ENCODE data around the gene GCC2. TPM values are rescaled to one million over a fixed set of nuclear protein-coding genes. Genes with fewer than 3 reads are reported as not detected.
A peak's percentile ranks its signal among the peaks of the same experiment; 100 is the strongest.

The GCC2 gene, protein sequence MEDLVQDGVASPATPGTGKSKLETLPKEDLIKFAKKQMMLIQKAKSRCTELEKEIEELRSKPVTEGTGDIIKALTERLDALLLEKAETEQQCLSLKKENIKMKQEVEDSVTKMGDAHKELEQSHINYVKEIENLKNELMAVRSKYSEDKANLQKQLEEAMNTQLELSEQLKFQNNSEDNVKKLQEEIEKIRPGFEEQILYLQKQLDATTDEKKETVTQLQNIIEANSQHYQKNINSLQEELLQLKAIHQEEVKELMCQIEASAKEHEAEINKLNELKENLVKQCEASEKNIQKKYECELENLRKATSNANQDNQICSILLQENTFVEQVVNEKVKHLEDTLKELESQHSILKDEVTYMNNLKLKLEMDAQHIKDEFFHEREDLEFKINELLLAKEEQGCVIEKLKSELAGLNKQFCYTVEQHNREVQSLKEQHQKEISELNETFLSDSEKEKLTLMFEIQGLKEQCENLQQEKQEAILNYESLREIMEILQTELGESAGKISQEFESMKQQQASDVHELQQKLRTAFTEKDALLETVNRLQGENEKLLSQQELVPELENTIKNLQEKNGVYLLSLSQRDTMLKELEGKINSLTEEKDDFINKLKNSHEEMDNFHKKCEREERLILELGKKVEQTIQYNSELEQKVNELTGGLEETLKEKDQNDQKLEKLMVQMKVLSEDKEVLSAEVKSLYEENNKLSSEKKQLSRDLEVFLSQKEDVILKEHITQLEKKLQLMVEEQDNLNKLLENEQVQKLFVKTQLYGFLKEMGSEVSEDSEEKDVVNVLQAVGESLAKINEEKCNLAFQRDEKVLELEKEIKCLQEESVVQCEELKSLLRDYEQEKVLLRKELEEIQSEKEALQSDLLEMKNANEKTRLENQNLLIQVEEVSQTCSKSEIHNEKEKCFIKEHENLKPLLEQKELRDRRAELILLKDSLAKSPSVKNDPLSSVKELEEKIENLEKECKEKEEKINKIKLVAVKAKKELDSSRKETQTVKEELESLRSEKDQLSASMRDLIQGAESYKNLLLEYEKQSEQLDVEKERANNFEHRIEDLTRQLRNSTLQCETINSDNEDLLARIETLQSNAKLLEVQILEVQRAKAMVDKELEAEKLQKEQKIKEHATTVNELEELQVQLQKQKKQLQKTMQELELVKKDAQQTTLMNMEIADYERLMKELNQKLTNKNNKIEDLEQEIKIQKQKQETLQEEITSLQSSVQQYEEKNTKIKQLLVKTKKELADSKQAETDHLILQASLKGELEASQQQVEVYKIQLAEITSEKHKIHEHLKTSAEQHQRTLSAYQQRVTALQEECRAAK (N-terminal part only)
- total RNA-seq, result 10 to 100 TPM; 32.4 to 62.9 TPM

DNA sequence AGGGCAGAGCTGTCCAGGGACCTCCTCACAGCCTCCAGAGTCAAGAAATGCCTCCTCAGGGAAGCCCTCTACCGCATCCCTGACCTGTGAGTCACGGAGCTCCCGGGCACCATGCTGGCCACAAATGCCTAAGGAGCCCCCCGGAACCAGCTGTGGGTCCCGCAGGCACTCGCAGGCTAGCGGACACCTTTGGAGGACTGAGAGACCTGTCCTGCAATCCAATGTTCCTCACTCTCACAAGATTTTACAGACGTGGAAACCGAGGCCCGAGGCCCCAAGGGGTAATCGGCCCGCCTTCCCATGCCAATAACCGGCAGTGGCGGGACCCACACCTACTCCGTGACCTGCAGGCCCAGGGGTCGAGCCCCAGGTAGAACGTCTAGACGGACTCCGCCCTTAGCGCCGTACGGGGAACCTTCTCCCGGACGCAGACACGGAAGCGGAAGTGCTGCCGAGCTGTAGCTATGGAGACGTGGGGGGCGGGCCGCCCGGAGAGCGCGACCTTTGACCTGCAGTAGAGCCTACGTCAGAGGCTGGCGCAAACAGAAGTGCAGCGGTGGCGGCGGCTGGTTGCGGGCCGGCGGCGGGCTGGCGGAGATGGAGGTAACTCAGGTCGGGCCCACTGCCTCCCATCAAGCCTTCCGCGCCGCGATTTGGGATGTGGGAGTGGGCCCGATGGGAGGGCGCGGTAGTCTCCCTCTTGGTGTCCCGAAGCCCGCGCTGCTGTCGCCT is at the start of gene GCC2:
TSS of gene GCC2 (plus strand) at position 529 of the 732 bp plus-strand sequence. CDS start at position 598, 69 bp downstream.
- Mint-ChIP-seq H3K27me3 (no peaks in the 10 kb centered on the region), H3K4me3 (peak within 1 kb of the TSS; percentile 96), H3K36me3 (ENCODE audit: low read depth) (peaks cover 45% of the 10 kb centered on the region), H3K9me3 (no peaks in the 10 kb centered on the region), H3K27ac (peak within 1 kb of the TSS; percentile 98), H3K4me1 (peaks cover 5% of the 10 kb centered on the region)
- ATAC-seq (replicated peaks), result peak; percentile 99

DNA sequence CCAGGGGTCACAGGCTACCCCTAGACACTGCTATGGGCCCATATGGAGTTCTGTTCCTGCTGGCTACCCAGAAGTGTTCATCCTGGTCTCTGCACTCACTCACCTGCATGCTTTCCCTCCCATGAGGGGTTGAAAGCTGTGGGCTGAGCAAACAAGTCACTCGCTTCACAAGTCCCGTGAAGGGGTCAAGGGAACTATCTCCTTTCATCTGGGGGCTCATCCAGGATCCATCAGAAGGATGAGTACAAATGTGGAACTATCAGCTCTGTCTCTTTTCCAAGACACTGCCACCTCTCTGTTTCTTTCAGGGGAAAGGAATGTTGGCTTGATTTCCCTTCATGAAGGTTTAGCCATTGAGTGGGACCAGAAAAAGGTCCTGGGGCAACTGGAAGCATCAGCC is 49.5 kb upstream of the GCC2 start:
- Mint-ChIP-seq H3K4me1 (no peaks in the 10 kb centered on the region), H3K9me3 (peaks cover 18% of the 10 kb centered on the region)

DNA sequence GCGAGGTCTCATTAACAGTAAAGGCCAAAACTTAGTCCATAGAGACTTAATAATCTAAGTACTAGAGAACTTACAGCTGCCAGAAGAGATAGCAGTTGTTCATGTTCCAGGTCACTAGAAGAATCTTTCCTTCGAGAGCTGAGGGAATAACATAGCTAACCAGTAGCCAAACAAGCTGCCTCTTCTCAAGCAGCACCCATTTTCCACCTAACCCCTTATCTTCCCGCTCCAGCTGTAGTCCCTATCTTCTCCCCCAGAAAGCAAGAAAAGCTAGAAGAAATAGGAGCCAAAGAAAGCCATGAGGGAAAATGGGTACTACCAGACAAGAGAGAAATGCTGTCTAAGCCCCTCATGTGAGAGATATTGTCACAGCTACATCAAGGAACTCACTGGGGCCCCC is 47.2 kb upstream of the GCC2 start:
- H3K27ac Mint-ChIP-seq, result no peak overlapping the region
- no peaks in the 10 kb centered on the region for H3K36me3 Mint-ChIP-seq (ENCODE audit: low read depth)
- peaks cover 31% of the 10 kb centered on the region for H3K9me3 Mint-ChIP-seq
- ATAC-seq (replicated peaks), result no peak
- peaks cover 4% of the 10 kb centered on the region for H3K27me3 Mint-ChIP-seq
- H3K4me1 Mint-ChIP-seq, result no peaks in the 10 kb centered on the region
- H3K4me3 Mint-ChIP-seq, result no peak overlapping the region

More for the DNA sequence above, 49.5 kb upstream of the GCC2 start:
- H3K4me3 Mint-ChIP-seq, result no peak overlapping the region
- no peaks in the 10 kb centered on the region for H3K36me3 Mint-ChIP-seq (ENCODE audit: low read depth)
- peaks cover 4% of the 10 kb centered on the region for H3K27me3 Mint-ChIP-seq
- ATAC-seq (replicated peaks), result no peak
- H3K27ac Mint-ChIP-seq, result no peak overlapping the region

DNA sequence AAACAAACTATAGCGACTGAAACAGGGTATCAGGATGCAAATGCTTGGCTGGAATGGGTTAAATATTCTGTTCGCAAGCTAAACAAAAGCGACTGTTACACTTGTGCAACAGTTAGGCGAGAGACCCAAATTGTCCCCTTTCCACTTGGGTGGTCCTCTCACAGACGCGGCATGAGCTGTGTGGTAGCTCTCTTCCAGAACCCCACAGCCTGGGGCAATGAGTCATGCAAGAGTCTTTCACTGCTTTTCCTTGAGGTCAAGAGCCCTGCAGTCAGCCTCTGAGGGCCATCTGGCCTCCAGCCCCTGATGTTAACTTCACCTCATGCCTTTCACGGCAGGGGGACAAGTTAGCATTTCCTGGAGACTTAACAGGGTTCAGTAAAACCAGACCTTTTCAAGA is 45.5 kb upstream of the GCC2 start:
- Mint-ChIP-seq H3K27me3 (peaks cover 7% of the 10 kb centered on the region), H3K9me3 (peaks cover 31% of the 10 kb centered on the region), H3K4me1 (no peaks in the 10 kb centered on the region), H3K36me3 (ENCODE audit: low read depth) (no peaks in the 10 kb centered on the region), H3K27ac (no peak overlapping the region), H3K4me3 (no peak overlapping the region)
- no peak for ATAC-seq (replicated peaks)

DNA sequence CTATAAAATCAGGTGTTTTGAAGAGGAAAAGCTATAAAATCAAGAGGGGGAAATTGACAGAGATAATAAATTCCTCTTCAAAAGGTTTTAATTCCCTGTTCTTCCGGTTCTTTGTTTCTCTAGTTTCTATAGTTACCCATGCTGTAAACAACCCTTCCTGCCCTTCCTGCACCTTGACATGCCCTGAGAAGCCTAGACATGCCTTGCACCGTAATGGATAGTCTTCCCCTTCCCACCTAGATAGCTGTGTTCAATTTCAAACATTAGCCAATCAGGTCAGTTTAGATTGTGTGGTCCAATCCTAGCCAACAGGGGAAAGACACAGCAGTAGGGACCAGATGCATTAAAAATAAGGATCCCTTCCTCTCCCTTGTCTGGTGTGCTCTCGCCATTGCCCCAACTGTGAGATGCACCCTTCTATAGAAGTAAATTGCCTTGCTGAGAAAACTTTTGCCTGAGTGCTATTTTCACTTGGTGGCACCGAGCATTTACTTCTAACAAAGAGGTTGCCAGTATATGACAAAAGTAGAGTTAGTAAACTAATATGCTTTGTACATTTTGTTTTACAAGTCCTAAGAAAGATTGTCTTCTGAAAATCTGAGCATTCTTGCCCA is 44.1 kb upstream of the GCC2 start:
- ATAC-seq (replicated peaks), result no peak
- Mint-ChIP-seq H3K27ac (no peak overlapping the region), H3K4me3 (no peak overlapping the region), H3K9me3 (peaks cover 28% of the 10 kb centered on the region), H3K27me3 (peaks cover 13% of the 10 kb centered on the region), H3K4me1 (no peaks in the 10 kb centered on the region), H3K36me3 (ENCODE audit: low read depth) (no peaks in the 10 kb centered on the region)

DNA sequence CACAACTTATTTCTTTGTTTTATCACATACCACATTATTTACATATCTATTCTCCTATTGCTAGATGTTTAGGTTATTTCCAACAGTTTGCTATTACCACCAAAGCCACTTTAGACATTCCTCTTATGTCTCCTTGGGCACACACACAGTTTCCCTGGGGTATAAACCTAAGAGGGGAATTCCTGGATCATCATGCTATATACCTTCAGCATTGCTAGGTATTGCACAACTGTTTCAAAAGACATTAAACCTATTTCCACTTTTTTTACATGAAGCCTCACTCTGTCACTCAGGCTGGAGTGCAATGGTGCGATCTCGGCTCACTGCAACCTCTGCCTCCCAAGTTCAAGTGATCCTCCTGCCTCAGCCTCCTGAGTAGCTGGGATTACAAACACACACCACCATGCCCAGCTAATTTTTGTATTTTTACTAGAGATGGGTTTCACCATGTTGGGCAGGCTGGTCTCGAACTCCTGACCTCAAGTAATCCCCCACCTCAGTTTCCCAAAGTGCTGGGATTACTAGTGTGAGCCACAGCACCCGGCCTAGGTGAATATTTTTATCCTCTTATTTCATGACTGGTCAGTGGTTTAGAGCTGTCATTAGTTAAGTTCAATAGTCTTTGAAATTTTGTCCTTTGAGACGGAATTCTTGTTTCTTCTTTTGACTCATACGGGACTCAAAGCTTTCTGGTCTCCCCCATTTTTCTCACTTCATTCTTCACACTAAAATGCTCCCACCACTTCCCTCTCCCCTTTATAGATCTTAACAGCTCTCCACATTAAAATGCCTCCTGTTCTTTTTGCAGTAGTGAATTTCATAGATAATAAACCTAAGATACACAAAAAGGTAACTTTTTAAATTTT is 40.9 kb upstream of the GCC2 start:
- ATAC-seq (replicated peaks), result no peak
- peaks cover 9% of the 10 kb centered on the region for H3K27me3 Mint-ChIP-seq
- H3K36me3 Mint-ChIP-seq (ENCODE audit: low read depth), result no peaks in the 10 kb centered on the region

DNA sequence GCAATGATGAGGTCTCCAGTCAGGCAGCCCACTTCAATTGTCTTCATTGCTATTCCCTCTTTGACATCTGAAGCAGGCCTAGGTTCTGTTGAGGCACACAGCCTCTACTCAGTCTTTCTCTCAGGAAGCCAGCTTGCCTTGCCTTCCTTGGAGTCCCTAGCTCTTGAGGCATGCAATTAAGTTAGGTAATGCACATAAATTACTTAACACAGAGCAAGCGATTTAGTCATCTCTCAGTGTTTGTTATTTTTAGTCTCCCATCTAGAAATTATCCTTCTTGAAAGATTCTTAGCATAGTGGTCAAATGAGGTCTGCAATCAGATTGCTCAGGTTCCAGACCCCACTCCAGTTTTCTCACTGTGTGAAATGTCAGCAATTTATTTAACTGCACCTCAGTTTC is 39.2 kb upstream of the GCC2 start:
- Mint-ChIP-seq H3K27ac (no peak overlapping the region), H3K27me3 (peaks cover 9% of the 10 kb centered on the region), H3K36me3 (ENCODE audit: low read depth) (no peaks in the 10 kb centered on the region), H3K9me3 (peaks cover 10% of the 10 kb centered on the region), H3K4me3 (no peak overlapping the region), H3K4me1 (no peaks in the 10 kb centered on the region)
- no peak for ATAC-seq (replicated peaks)

More for the DNA sequence above, 40.9 kb upstream of the GCC2 start:
- H3K27ac Mint-ChIP-seq, result no peak overlapping the region
- H3K9me3 Mint-ChIP-seq, result peaks cover 15% of the 10 kb centered on the region
- H3K4me1 Mint-ChIP-seq, result no peaks in the 10 kb centered on the region
- no peak overlapping the region for H3K4me3 Mint-ChIP-seq

DNA sequence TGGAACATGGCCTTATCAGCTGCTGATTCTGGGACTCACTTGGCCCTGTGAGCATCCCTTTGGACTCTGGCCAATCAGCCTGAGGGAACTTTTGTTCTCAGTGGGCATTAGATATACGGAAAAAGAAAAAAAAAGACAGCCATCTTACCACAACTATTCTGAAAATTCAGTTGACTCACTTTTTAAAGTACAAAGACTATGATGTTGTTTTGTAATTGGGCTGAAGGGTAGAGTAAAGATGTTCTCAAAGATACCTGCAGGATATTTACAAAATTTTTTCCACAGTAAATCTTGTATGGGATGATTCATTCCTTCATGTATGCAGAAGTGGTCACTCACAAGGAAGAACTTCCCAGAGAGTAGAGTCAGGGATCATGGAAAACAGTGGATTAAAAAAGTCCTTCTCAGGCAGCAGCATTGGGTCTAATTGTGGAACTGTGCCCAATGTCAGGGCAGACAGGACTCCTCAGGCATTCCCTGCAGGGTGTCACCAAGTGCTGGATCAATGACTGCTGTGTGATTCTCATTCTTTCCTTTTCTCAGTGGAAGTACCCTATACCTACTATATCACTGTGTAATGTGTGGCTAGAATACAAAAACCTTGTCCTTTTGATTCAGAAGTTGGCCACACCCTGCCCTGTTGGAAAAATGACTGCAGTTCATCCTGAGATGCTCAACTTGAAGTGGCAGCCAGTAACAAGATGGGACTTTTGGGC is 35.9 kb upstream of the GCC2 start:
- Mint-ChIP-seq H3K9me3 (no peaks in the 10 kb centered on the region), H3K27me3 (peaks cover 6% of the 10 kb centered on the region), H3K4me1 (no peaks in the 10 kb centered on the region), H3K4me3 (no peak overlapping the region), H3K27ac (no peak overlapping the region), H3K36me3 (ENCODE audit: low read depth) (no peaks in the 10 kb centered on the region)
- ATAC-seq (replicated peaks), result no peak

DNA sequence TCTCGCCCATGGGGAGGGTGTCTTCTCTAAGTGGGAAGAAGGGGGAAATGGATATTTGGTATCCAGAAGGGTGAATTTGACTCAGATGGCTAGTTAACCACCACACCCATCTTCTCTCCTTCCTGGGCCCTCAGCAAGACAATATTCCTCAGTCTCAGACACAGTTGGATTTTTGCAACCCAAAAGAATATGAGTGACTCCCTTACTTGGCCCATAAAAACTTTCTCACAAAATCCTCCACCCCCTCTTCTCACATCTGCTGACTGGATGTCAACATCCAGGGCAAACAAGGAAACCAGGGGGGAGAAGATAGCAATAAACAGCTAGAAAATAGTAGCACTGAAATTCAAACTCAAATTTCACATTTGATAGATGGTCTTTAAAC is 35.3 kb upstream of the GCC2 start:
- Mint-ChIP-seq H3K9me3 (no peaks in the 10 kb centered on the region), H3K27me3 (peaks cover 6% of the 10 kb centered on the region), H3K4me1 (no peaks in the 10 kb centered on the region), H3K36me3 (ENCODE audit: low read depth) (no peaks in the 10 kb centered on the region), H3K27ac (no peak overlapping the region), H3K4me3 (no peak overlapping the region)
- no peak for ATAC-seq (replicated peaks)

DNA sequence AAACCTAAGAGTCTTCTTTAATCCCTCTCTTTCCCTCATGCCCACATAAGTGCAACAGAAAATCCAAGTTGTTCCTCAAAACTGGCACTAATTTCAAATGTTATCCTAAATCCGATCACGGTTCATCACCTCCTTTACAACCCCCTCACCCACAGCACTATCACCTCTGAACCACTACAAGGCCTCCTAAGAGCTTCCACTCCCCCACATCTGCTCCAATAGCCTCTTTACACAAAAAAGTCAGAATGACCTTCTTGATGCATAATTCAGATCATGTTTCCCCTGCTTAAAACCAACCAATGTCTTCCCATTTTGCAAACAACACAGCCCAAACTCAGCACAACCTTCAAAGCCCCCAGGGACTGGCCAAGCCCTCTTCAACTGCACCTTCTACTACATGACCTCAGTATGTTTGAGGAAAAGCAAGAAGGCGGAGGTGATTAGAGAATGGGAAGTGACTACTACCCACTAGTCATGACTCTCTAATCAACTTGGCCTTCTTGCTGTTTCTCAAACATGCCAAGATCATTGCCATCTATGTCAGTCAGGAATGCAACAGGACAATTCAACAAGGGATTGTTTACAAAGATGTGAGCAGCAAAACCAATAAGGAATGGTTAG is 34.6 kb upstream of the GCC2 start:
- no peak for ATAC-seq (replicated peaks)

DNA sequence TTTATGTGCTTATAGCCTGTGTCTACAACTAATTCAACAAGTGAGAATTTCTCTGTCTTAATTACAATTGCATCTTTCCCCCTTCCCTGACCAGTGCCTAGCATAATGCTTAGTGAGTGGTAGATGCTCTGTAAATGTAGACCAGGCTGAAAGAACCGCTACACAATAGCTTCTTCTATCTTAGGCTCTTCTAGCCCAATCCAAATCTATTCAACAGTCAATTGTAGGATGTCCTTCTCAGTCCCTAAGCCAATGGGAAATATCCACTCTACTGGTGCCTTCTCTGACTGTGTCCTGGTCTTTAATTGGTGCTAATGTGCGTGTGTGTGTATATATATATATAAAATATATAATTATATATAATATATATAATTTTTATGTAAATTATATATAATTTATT is 34.1 kb upstream of the GCC2 start:
- H3K4me1 Mint-ChIP-seq, result no peaks in the 10 kb centered on the region
- no peak for ATAC-seq (replicated peaks)

More for the DNA sequence above, 34.6 kb upstream of the GCC2 start:
- Mint-ChIP-seq H3K9me3 (no peaks in the 10 kb centered on the region), H3K27me3 (no peaks in the 10 kb centered on the region), H3K36me3 (ENCODE audit: low read depth) (no peaks in the 10 kb centered on the region), H3K27ac (no peak overlapping the region), H3K4me3 (no peak overlapping the region), H3K4me1 (no peaks in the 10 kb centered on the region)

DNA sequence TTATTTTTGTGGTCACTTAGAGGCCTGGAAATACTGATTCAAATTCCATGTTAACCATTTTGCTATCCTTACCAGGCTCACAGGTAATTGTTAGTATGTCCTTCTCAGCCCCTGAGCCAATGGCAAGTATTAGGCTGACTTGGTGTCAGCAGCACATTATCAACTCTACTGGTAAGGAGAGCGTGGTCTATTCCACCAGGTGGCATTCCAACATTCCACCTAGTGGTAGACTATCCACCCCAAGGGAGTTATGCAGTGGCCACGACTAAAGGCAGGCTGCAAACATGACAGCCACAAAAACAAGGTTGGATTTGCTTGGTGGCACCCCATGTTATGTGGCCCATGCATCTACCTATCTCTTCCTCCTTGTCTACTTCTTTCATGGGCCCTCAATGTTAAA is 31.8 kb upstream of the GCC2 start:
- Mint-ChIP-seq H3K36me3 (ENCODE audit: low read depth) (no peaks in the 10 kb centered on the region), H3K9me3 (no peaks in the 10 kb centered on the region), H3K27ac (no peak overlapping the region), H3K4me1 (no peaks in the 10 kb centered on the region), H3K27me3 (no peaks in the 10 kb centered on the region), H3K4me3 (no peak overlapping the region)
- ATAC-seq (replicated peaks), result peak; percentile 52

More for the DNA sequence above, 34.1 kb upstream of the GCC2 start:
- H3K4me3 Mint-ChIP-seq, result no peak overlapping the region
- H3K9me3 Mint-ChIP-seq, result no peaks in the 10 kb centered on the region
- no peak overlapping the region for H3K27ac Mint-ChIP-seq
- no peaks in the 10 kb centered on the region for H3K36me3 Mint-ChIP-seq (ENCODE audit: low read depth)
- no peaks in the 10 kb centered on the region for H3K27me3 Mint-ChIP-seq

Data from activated T-helper 17 cell treated with anti-CD3 and anti-CD28 coated beads, Interleukin-2, amount 50 U/mL, for 72 hours (primary cell).